ENCODE results near the gene PIKFYVE.
A peak's percentile ranks its signal among the peaks of the same experiment; 100 is the strongest.
"Not testable (repeated sequence)": the region's sequence is repeated elsewhere in the genome, so short reads cannot be mapped to it uniquely, and the experiment has no call there.

Gene PIKFYVE

GRCh38 chr2:208255557-208256106, 10.4 kb upstream of the PIKFYVE start:
- no peak for DNase-seq (ENCODE audit: low read depth in 2 of 2)

GRCh38 chr2:208256192-208256782, 9.8 kb upstream of the PIKFYVE start:
- no peak for DNase-seq (ENCODE audit: low read depth in 2 of 2)

GRCh38 chr2:208256849-208257813, 8.9 kb upstream of the PIKFYVE start:
- DNase-seq (ENCODE audit: low read depth in 2 of 2) = not testable (repeated sequence)

- peak in 1 of 2 donors; percentile 9 for DNase-seq (ENCODE audit: low read depth in 2 of 2)
Measured at GRCh38 chr2:208265371-208265800, 669 bp upstream of the PIKFYVE start.

GRCh38 chr2:208266553-208266893, 468 bp downstream of the PIKFYVE start:
- DNase-seq (ENCODE audit: low read depth in 2 of 2) = no peak

GRCh38 chr2:208266936-208267335, 881 bp downstream of the PIKFYVE start:
- DNase-seq (ENCODE audit: low read depth in 2 of 2) = no peak

- not testable (repeated sequence) for DNase-seq (ENCODE audit: low read depth in 2 of 2)
Measured at GRCh38 chr2:208267526-208267925, 1.5 kb downstream of the PIKFYVE start.

- DNase-seq (ENCODE audit: low read depth in 2 of 2) = no peak
Measured at GRCh38 chr2:208268156-208268952, 2.3 kb downstream of the PIKFYVE start.

GRCh38 chr2:208269091-208269490, 3.0 kb downstream of the PIKFYVE start:
- no peak for DNase-seq (ENCODE audit: low read depth in 2 of 2)

- no peak for DNase-seq (ENCODE audit: low read depth in 2 of 2)
Measured at GRCh38 chr2:208274748-208275147, 8.7 kb downstream of the PIKFYVE start.

GRCh38 chr2:208278549-208278948, 12.5 kb downstream of the PIKFYVE start:
- DNase-seq (ENCODE audit: low read depth in 2 of 2) = no peak

- no peak for DNase-seq (ENCODE audit: low read depth in 2 of 2)
Measured at GRCh38 chr2:208279236-208279635, 13.2 kb downstream of the PIKFYVE start.

GRCh38 chr2:208280234-208280633, 14.2 kb downstream of the PIKFYVE start:
- no peak for DNase-seq (ENCODE audit: low read depth in 2 of 2)

- DNase-seq (ENCODE audit: low read depth in 2 of 2) = no peak
Measured at GRCh38 chr2:208280933-208281332, 14.9 kb downstream of the PIKFYVE start.

GRCh38 chr2:208285853-208286252, 19.8 kb downstream of the PIKFYVE start:
- no peak for DNase-seq (ENCODE audit: low read depth in 2 of 2)

- no peak for DNase-seq (ENCODE audit: low read depth in 2 of 2)
Measured at GRCh38 chr2:208294482-208295024, 28.5 kb downstream of the PIKFYVE start.

GRCh38 chr2:208295834-208296233, 29.8 kb downstream of the PIKFYVE start:
- no peak for DNase-seq (ENCODE audit: low read depth in 2 of 2)

GRCh38 chr2:208296610-208297009, 30.6 kb downstream of the PIKFYVE start:
- no peak for DNase-seq (ENCODE audit: low read depth in 2 of 2)

- no peak for DNase-seq (ENCODE audit: low read depth in 2 of 2)
Measured at GRCh38 chr2:208297961-208298360, 31.9 kb downstream of the PIKFYVE start.

- no peak for DNase-seq (ENCODE audit: low read depth in 2 of 2)
Measured at GRCh38 chr2:208300847-208301618, 35.0 kb downstream of the PIKFYVE start.

GRCh38 chr2:208304157-208304556, 38.1 kb downstream of the PIKFYVE start:
- no peak for DNase-seq (ENCODE audit: low read depth in 2 of 2)

Data from stimulated activated CD8-positive, alpha-beta memory T cell treated with anti-CD3 and anti-CD28 coated beads, Interleukin-2, amount 100 ng/mL, for 1 hour (primary cell).